Urothelium cell line (cell line): Measurements from ENCODE around the gene INPP4A.

ENCODE experiments used
- DNase-seq: peaks from one replicate; pipeline ENCODE4 v3.0.0; 2011; ENCODE audit warnings: low spot score, mixed read lengths
- FAIRE-seq: peaks from 2 replicates; lab custom pipeline; 2011; peaks lifted over from hg19 to GRCh38; lab: Jason Lieb, UNC

Gene INPP4A

GRCh38 chr2:98556344-98557033 lies 111.8 kb downstream of the INPP4A start:
- FAIRE-seq (no peak), DNase-seq (no peak)

GRCh38 chr2:98558852-98559530 lies 114.3 kb downstream of the INPP4A start:
- FAIRE-seq: no peak

GRCh38 chr2:98559581-98559980 lies 114.9 kb downstream of the INPP4A start:
- no peak for FAIRE-seq

More at GRCh38 chr2:98558852-98559530, 114.3 kb downstream of the INPP4A start:
- DNase-seq: no peak

GRCh38 chr2:98560256-98560771 lies 115.7 kb downstream of the INPP4A start:
- FAIRE-seq (no peak), DNase-seq (peak; percentile 46)

More at GRCh38 chr2:98559581-98559980, 114.9 kb downstream of the INPP4A start:
- DNase-seq: no peak

GRCh38 chr2:98561018-98561417 lies 116.4 kb downstream of the INPP4A start:
- no peak for DNase-seq
- FAIRE-seq: no peak

- DNase-seq (no peak), FAIRE-seq (no peak)
These were observed 117.4 kb downstream of the INPP4A start for GRCh38 chr2:98561902-98562695.

GRCh38 chr2:98563394-98563793 lies 118.7 kb downstream of the INPP4A start:
- no peak for DNase-seq
- no peak for FAIRE-seq

- no peak for DNase-seq
- FAIRE-seq: no peak
These were observed 120.0 kb downstream of the INPP4A start for GRCh38 chr2:98564541-98565132.

- FAIRE-seq (no peak), DNase-seq (no peak)
These were observed 120.7 kb downstream of the INPP4A start for GRCh38 chr2:98565286-98565860.

- DNase-seq (no peak), FAIRE-seq (no peak)
These were observed 121.3 kb downstream of the INPP4A start for GRCh38 chr2:98565941-98566340.

GRCh38 chr2:98568161-98568956 lies 123.7 kb downstream of the INPP4A start:
- FAIRE-seq (peak; percentile 94), DNase-seq (no peak)

- peak; percentile 83 for DNase-seq
These were observed 124.6 kb downstream of the INPP4A start for GRCh38 chr2:98569197-98569793.

GRCh38 chr2:98569915-98570314 lies 125.3 kb downstream of the INPP4A start:
- no peak for DNase-seq
- FAIRE-seq: peak; percentile 42

More at GRCh38 chr2:98569197-98569793, 124.6 kb downstream of the INPP4A start:
- FAIRE-seq: peak; percentile 74

GRCh38 chr2:98570356-98570755 lies 125.7 kb downstream of the INPP4A start:
- DNase-seq (no peak), FAIRE-seq (no peak)

- FAIRE-seq: no peak
These were observed 126.6 kb downstream of the INPP4A start for GRCh38 chr2:98571121-98571701.

GRCh38 chr2:98571796-98572195 lies 127.1 kb downstream of the INPP4A start:
- no peak for DNase-seq
- no peak for FAIRE-seq

More at GRCh38 chr2:98571121-98571701, 126.6 kb downstream of the INPP4A start:
- DNase-seq: no peak

GRCh38 chr2:98572211-98572610 lies 127.6 kb downstream of the INPP4A start:
- no peak for FAIRE-seq
- DNase-seq: no peak

- FAIRE-seq: no peak
- no peak for DNase-seq
These were observed 128.0 kb downstream of the INPP4A start for GRCh38 chr2:98572676-98573075.

GRCh38 chr2:98573426-98573825 lies 128.8 kb downstream of the INPP4A start:
- DNase-seq: no peak
- peak; percentile 13 for FAIRE-seq
